Eye (tissue), 1 donor: ENCODE data around the gene TNFSF10.
"Not testable (repeated sequence)": the region's sequence is repeated elsewhere in the genome, so short reads cannot be mapped to it uniquely, and the experiment has no call there.

Experiments used
- DNase-seq: peaks from one replicate; pipeline ENCODE4 v3.0.0-alpha.2; 2015

The TNFSF10 gene

DNA sequence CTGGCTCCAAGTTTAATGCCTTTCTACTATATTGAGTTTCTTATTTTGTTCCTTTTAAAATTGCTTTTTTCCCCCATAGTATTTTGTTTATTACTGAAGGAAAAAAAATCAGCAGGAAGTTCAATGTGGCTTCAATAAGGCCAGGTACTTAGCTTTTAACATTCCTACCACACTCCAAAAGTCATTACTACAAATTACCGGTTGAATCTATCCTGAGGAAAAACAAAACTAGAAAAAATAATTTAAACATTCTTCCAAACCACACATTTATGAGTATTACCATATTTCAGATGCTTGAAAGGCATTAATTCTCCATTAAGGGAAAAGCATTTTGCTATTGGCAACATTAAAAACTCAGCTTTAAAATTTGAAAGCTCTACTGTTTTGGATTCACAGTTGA is 20.2 kb upstream of the TNFSF10 start:
- DNase-seq: no peak

GRCh38 chr3:172542999-172543398 is 19.8 kb upstream of the TNFSF10 start:
- no peak for DNase-seq

- no peak for DNase-seq
Observed at GRCh38 chr3:172541945-172542488, 18.8 kb upstream of the TNFSF10 start.

DNA sequence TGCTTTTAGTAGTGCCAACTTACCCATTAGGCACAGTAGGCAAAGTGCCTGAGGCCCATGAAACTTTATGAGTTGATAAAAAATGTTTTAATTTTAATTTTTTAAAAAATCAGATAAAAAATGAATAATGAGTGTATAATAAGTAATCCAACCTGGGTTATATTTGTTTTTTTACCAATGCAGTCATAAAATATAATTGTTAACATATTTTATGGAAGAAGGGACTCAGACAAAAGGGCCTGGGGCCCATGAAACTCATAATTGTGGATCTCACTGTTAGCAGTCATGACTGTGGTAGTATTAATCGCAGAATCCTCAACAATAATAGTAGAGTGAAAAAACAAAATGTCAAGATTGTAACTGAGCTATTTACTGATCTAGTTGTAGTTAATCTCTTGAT is 16.8 kb upstream of the TNFSF10 start:
- DNase-seq: no peak

DNA sequence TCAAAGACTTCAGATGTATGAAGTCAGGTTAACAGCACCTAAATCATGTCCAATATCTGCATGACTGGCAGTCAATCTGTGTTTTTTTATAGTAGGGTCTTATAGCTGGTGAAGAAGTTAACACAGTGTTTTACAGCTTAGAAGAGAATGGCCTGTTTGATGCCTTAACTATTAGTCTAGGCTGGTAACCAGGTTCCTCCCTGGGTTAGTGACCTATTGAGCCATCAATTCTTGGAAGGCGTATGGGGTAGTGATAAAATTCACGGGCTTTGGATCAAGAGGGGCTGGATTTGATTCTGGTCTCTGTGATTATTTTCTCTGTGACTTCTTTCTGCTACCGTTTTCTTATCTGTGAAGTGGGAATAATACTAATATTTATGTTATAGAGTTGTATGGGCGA is 16.0 kb upstream of the TNFSF10 start:
- no peak for DNase-seq

GRCh38 chr3:172538368-172539151 is 15.3 kb upstream of the TNFSF10 start:
- DNase-seq: no peak

DNA sequence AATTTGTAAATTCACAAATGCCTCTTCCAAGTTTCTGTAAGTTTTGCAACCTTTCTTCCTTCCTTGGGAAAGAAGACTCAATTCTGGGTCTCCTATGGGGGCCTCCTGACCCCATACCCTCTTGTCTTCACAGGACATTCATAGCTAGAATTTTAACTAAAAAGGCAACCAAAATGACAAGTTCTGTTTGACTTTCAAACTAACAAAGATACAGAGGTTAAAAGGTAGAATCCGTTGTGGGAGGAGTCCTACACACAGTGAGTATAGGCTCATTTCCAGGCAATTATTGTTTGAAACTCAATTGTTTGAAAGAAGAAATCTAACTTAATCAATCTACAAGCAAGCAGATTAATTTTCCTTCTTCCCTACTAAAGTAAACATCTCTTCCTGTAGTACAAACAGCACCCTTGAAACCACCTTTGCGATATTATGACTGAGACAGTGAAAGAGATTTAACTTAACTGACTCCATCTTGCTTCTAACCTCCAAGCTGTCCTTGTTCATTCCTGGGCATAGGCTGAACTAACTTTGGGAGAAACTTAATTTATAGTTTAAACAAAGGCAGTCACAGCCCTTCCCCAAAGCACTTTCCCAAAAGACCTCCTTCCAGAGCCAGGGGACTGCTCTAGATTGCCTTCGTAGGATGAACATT is 14.4 kb upstream of the TNFSF10 start:
- no peak for DNase-seq

- no peak for DNase-seq
Observed at GRCh38 chr3:172536993-172537419, 13.8 kb upstream of the TNFSF10 start.

DNA sequence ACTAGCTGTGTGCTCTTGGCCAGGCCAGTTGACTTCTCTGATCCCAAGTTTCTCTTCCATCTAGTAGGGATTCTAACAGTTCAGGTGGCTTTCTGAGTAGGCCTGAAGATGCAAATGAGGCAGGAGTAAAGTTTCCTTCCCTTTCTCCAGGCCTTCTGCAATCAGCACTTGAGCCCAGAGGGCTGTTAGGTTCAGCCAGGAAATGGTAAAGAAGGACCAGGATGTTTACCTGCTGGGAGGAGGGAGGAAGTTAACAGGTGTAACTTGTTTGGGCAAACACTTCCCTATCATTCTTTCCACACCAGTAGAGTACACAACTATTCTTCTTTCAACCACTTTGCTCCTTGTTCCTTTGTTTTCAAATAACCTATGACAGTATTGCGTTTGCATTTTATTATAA is 13.3 kb upstream of the TNFSF10 start:
- DNase-seq: no peak

DNA sequence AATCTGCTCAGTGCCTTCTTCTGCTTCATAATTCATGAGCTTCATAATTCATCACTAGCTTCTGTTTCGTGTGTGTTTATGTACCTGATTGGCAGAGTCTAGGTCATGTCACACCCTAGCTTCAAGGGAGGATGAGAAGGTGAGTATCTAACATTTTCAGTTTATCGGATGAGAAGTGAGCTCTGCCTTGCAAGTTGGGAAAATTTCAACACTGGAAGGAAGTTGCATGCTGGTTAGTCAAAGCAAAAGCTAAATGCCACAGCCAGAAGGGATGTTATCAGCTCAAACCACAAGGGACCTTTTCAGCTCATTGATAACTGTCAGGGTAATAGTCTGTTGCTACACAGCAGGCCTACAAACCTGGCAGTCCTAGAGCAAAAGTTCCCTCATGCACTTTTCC is 7.3 kb upstream of the TNFSF10 start:
- DNase-seq: no peak

- DNase-seq: no peak
Observed at GRCh38 chr3:172530101-172530561, 6.9 kb upstream of the TNFSF10 start.

GRCh38 chr3:172528677-172529076 is 5.4 kb upstream of the TNFSF10 start:
- DNase-seq: no peak

- no peak for DNase-seq
Observed at GRCh38 chr3:172527306-172527705, 4.1 kb upstream of the TNFSF10 start.

DNA sequence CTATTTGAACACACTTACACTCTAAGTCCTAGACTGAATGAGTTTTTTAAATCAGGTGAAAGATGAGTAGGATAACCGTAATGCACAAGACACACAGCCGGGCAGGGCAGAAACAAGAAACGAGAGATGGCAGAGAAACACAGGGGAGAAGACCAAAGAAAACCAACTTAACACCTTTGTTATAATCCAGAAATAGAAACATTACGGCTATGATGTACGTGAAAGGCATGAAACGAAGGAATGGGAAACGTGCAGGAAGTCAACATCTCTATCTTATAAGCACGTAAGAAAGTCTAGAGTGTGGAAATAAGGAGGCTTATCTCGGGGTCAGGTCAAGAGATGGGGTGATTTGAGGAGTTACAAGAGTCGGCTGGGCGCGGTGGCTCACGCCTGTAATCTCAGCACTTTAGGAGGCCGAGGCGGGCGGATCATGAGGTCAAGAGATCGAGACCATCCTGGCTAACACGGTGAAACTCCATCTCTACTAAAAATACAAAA is 1.9 kb upstream of the TNFSF10 start:
- no peak for DNase-seq

- DNase-seq: no peak
Observed at GRCh38 chr3:172524611-172525010, 1.4 kb upstream of the TNFSF10 start.

- not testable (repeated sequence) for DNase-seq
Observed at GRCh38 chr3:172521837-172522726, 1.1 kb downstream of the TNFSF10 start.

DNA sequence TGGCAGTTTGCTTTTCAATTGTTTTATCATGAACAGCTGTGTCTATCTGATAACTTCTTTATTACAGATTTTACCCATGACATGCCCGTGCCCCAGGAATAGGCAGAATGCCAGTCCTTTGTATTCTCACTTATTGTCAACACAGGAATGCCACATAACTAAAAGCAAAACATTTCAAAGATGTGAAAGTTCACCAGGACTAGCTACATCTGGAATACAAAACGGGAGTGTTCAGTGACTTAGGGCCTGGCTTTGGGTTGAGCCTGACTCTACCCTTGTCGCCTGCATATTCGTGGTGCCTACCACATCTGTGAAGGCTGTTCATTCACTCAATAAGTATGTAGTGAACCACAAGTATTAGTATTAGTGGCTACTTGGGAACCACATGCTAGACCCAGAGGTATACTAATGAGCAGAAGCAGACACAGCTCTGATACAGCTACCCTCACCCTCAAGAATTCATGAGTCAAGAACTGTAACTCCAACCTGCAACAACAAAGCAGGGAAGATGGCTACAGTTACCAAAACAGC is 2.9 kb downstream of the TNFSF10 start:
- DNase-seq: no peak

- DNase-seq: no peak
Observed at GRCh38 chr3:172519740-172520139, 3.5 kb downstream of the TNFSF10 start.

DNA sequence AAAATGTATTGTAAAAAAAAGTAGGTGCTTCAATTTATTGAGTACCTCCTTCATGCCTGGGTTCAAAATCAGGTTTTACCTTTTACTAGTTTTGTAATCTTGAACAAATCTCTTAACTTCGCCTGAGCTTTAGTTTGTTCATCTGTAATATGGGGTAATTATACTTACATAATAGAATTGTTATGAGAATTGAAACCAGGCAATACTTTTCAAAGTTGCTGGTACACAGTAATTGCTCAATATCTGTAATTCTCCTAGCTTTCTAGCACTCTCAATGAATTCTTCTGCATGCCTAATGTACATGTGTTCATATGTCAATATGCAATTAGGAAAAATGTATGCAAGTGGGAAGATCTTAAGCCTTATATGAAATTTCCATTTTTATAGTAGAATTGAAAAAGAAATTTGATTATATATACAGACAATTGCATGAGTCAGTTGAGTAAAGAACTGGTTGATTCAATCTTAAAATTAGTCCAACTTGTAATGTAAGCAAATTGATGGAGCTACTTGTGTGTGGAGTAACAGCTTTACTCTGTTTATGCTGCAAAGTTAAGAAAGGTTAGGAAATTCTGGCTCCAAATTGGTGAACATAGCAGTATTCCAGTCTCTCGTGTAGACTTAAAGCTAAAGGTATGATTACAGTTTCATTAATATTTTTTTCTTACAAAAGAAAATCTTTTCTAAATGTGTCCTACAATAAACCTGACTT is 4.1 kb downstream of the TNFSF10 start:
- DNase-seq: no peak

DNA sequence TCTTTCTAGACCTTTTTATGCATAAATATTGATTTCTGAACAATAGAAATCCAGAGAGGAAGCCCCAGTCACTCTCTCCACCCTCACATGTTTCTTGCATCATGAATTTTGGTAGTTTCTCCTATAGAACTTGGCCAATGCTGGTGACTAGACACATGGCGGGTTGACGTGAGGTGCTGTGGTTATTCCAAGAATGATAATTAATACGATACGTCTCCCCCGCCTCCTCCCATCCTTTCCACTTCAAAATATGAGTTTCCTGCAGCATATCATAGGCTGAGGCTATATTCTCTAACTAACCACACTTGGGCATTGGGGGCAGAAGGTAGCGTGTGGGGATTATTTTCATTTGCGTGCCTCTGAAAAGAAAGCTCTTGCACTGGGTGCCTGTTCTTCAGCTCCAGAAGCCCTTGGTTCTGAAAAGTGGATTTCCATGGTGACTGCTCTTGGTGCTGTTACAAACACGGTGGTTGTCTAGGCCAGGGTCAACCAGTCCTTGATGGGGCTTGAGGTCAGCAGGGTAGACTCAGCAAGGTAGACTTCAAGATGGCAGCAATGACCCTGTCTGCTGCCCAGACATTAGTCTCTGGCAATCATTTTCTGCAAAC is 5.3 kb downstream of the TNFSF10 start:
- no peak for DNase-seq
